HepG2 (cell line): Measurements from ENCODE around the gene TPI1. TPM values are rescaled to one million over a fixed set of nuclear protein-coding genes. Genes with fewer than 3 reads are reported as not detected.

ENCODE experiments used
- CBFB ChIP-seq: sonication (generic); formaldehyde crosslinking; IDR thresholded peaks from 2 replicates; pipeline ENCODE4 v1.4.0; 2020; ENCODE audit warnings: missing genetic modification reagents
- FOXA1 ChIP-seq, 2 experiments: fragments of 450-650 bp in 1 of 2; sonication (generic) in 1 of 2; formaldehyde crosslinking in 1 of 2; IDR thresholded peaks; 2 replicates each; pipeline versions ENCODE4 v1.4.0 to v1.6.1; 2016 to 2020; ENCODE audit warnings: missing genetic modification reagents in 1 of 2
- GLI4 ChIP-seq: sonication (generic); formaldehyde crosslinking; IDR thresholded peaks from 2 replicates; pipeline ENCODE4 v1.5.1; 2020; ENCODE audit warnings: missing genetic modification reagents, mild to moderate bottlenecking, moderate library complexity, borderline replicate concordance
- HNF4A ChIP-seq: sonication (generic); formaldehyde crosslinking; IDR thresholded peaks from 2 replicates; pipeline ENCODE4 v1.4.0; 2020; ENCODE audit warnings: missing genetic modification reagents
- HNRNPK ChIP-seq: fragments of 200-400 bp; formaldehyde crosslinking; IDR thresholded peaks from 2 replicates; pipeline ENCODE4 v1.6.1; 2018; ENCODE audit warnings: low read length, low read depth, moderate library complexity, mild to moderate bottlenecking; ENCODE audit not compliant: poor library complexity, severe bottlenecking
- NFYB ChIP-seq: sonication (generic); formaldehyde crosslinking; IDR thresholded peaks from 2 replicates; pipeline ENCODE4 v1.4.0; 2020; ENCODE audit warnings: missing genetic modification reagents
- NONO ChIP-seq, 2 experiments: fragments of 450-650 bp in 1 of 2; sonication (generic) in 1 of 2; formaldehyde crosslinking in 1 of 2; IDR thresholded peaks in 1 of 2; conservative IDR thresholded peaks in 1 of 2; 2 replicates each; pipeline versions ENCODE4 v1.6.1 to v1.8.0; 2017 to 2022; ENCODE audit warnings: mild to moderate bottlenecking in 1 of 2, missing genetic modification reagents in 1 of 2, moderate library complexity in 1 of 2
- RBAK ChIP-seq: sonication (generic); formaldehyde crosslinking; IDR thresholded peaks from 2 replicates; pipeline ENCODE4 v1.5.1; 2020; ENCODE audit warnings: mild to moderate bottlenecking, missing genetic modification reagents
- RBM22 ChIP-seq: fragments of 200-400 bp; formaldehyde crosslinking; optimal IDR thresholded peaks from 2 replicates; pipeline ENCODE3; 2017; ENCODE audit warnings: mild to moderate bottlenecking, low read length, moderate library complexity
- SNRNP70 ChIP-seq: fragments of 200-400 bp; formaldehyde crosslinking; IDR thresholded peaks from 2 replicates; pipeline ENCODE4 v1.6.1; 2017; ENCODE audit warnings: mild to moderate bottlenecking, low read depth, low read length, moderate library complexity
- SOX5 ChIP-seq: IDR thresholded peaks from 2 replicates; pipeline ENCODE4 v1.6.1; 2016; ENCODE audit warnings: borderline replicate concordance
- SUZ12 ChIP-seq: fragments of 150-350 bp; IDR thresholded peaks from 2 replicates; pipeline ENCODE4 v1.6.1; 2014; ENCODE audit warnings: low read depth, low read length
- TARDBP ChIP-seq: sonication (generic); formaldehyde crosslinking; IDR thresholded peaks from 2 replicates; pipeline ENCODE4 v1.8.0; 2022; ENCODE audit warnings: mild to moderate bottlenecking, missing genetic modification reagents
- ZBTB1 ChIP-seq: sonication (generic); formaldehyde crosslinking; IDR thresholded peaks from 2 replicates; pipeline ENCODE4 v1.4.0; 2020; ENCODE audit warnings: missing genetic modification reagents, borderline replicate concordance
- ZKSCAN5 ChIP-seq: sonication (generic); formaldehyde crosslinking; IDR thresholded peaks from 2 replicates; pipeline ENCODE4 v1.5.1; 2020; ENCODE audit warnings: mild to moderate bottlenecking, missing genetic modification reagents
- ZNF367 ChIP-seq: sonication (generic); formaldehyde crosslinking; IDR thresholded peaks from 2 replicates; pipeline ENCODE4 v1.4.0; 2020; ENCODE audit warnings: missing genetic modification reagents, borderline replicate concordance
- ZNF850 ChIP-seq: sonication (generic); formaldehyde crosslinking; conservative IDR thresholded peaks from 2 replicates; pipeline ENCODE4 v1.9.0; 2021; ENCODE audit warnings: mild to moderate bottlenecking, missing genetic modification reagents
- ZSCAN29 ChIP-seq: sonication (generic); formaldehyde crosslinking; conservative IDR thresholded peaks from 2 replicates; pipeline ENCODE4 v1.4.0; 2020; ENCODE audit warnings: mild to moderate bottlenecking, missing genetic modification reagents
- polyA plus RNA-seq, 8 experiments: library from polyadenylated mRNA; depleted of rRNA in 3 of 8; stranded (reverse) in 7 of 8; unstranded in 1 of 8; fragments of >200 nt; fragmentation: Illumina TruSeq in 4 of 8; extraction: Trizol in 4 of 8; gene quantifications; 2 replicates each; pipeline versions ENCODE4 v1.2.1 to v1.2.3, GENCODE V29; 2011 to 2016; ENCODE audit warnings: low read depth in 4 of 8, missing spikeins in 1 of 8, mixed read lengths in 1 of 8; ENCODE audit not compliant: insufficient read depth in 1 of 8
- total RNA-seq, 5 experiments: library from RNA; depleted of rRNA; stranded (reverse); fragments of >200 nt; fragmentation: Illumina TruSeq; extraction: Trizol; gene quantifications; 2 replicates each; pipeline ENCODE4 v1.2.3, GENCODE V29; 2016; ENCODE audit warnings: low read depth in 1 of 5
- TF ChIP-seq, protein P1 (sequence below): sonication (generic); formaldehyde crosslinking; IDR thresholded peaks from 2 replicates; pipeline ENCODE4 v1.4.0; 2020; ENCODE audit warnings: missing genetic modification reagents
- TF ChIP-seq, protein P2 (sequence below): sonication (generic); formaldehyde crosslinking; IDR thresholded peaks from 2 replicates; pipeline ENCODE4 v1.9.0; 2022; ENCODE audit warnings: missing genetic modification reagents, mild to moderate bottlenecking, borderline replicate concordance
- TF ChIP-seq, protein P3 (sequence below): IDR thresholded peaks from 2 replicates; pipeline ENCODE4 v1.6.1; 2016; ENCODE audit warnings: mild to moderate bottlenecking, missing biosample characterization, missing genetic modification reagents
- TF ChIP-seq, protein P4 (sequence below): sonication (generic); formaldehyde crosslinking; IDR thresholded peaks from 2 replicates; pipeline ENCODE4 v1.5.1; 2020; ENCODE audit warnings: missing genetic modification reagents, mild to moderate bottlenecking, borderline replicate concordance

Gene TPI1
- total and polyA plus RNA-seq, 2 of the 13 experiments (the other 11 are each of a cell fraction or from before 2014, with no cell fraction given) = 945 to 2,535 TPM

DNA sequence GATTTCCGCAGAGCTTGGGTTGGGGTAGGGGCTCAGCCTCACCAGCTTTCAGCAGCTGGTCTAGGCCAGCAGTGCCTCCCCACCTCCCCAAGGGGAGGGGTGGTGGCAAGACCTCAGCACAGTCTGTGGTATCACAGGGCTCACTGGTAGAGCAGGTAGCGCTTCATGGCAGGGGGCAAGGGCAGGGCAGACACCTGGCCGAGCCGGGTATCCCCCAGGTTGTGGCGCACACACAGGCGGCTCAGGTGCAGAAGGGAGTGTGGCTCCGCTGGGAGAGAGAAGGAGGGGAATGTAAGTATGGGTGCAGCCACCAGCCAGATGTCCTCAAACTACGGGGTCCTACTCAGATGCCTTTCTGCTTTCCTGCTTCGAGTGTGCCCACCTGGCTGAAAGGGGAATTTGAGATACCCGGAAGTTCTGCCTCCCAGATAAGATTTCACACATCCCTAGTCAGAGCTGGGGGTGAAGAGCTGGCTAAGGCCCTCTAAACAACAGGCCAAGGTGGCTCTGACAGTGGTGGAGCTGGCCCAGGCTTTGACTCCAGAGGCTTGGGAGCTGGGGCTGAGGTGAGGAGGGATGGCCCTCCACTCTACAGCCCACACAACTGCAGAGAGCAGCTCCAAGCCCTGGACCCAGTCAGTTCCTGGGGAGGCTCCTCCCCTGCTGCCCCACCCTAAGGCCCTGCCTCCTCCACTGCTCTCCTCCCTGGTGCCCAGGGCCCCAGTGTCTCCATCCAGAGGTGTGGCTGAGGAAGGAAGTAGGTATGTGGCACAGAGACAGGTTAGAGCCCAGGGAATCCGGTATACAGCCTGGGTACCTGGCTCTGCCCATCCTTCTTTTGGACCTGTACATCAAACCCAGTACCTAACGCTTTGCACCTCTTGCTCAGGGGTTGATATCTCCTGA, 4.0 kb downstream of the TPI1 start (continued):
- TF ChIP-seq, protein P1, sequence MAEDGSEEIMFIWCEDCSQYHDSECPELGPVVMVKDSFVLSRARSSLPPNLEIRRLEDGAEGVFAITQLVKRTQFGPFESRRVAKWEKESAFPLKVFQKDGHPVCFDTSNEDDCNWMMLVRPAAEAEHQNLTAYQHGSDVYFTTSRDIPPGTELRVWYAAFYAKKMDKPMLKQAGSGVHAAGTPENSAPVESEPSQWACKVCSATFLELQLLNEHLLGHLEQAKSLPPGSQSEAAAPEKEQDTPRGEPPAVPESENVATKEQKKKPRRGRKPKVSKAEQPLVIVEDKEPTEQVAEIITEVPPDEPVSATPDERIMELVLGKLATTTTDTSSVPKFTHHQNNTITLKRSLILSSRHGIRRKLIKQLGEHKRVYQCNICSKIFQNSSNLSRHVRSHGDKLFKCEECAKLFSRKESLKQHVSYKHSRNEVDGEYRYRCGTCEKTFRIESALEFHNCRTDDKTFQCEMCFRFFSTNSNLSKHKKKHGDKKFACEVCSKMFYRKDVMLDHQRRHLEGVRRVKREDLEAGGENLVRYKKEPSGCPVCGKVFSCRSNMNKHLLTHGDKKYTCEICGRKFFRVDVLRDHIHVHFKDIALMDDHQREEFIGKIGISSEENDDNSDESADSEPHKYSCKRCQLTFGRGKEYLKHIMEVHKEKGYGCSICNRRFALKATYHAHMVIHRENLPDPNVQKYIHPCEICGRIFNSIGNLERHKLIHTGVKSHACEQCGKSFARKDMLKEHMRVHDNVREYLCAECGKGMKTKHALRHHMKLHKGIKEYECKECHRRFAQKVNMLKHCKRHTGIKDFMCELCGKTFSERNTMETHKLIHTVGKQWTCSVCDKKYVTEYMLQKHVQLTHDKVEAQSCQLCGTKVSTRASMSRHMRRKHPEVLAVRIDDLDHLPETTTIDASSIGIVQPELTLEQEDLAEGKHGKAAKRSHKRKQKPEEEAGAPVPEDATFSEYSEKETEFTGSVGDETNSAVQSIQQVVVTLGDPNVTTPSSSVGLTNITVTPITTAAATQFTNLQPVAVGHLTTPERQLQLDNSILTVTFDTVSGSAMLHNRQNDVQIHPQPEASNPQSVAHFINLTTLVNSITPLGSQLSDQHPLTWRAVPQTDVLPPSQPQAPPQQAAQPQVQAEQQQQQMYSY = no peak
- TF ChIP-seq ZSCAN29 (CRISPR knock-in tag) = no peak
- no peak for TF ChIP-seq CBFB
- TF ChIP-seq, protein P2, sequence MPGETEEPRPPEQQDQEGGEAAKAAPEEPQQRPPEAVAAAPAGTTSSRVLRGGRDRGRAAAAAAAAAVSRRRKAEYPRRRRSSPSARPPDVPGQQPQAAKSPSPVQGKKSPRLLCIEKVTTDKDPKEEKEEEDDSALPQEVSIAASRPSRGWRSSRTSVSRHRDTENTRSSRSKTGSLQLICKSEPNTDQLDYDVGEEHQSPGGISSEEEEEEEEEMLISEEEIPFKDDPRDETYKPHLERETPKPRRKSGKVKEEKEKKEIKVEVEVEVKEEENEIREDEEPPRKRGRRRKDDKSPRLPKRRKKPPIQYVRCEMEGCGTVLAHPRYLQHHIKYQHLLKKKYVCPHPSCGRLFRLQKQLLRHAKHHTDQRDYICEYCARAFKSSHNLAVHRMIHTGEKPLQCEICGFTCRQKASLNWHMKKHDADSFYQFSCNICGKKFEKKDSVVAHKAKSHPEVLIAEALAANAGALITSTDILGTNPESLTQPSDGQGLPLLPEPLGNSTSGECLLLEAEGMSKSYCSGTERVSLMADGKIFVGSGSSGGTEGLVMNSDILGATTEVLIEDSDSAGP = peak; percentile 40; the same call in 1 of the 2 replicates
- no peak for TF ChIP-seq HNF4A (CRISPR knock-in tag)
- TF ChIP-seq, protein P3, sequence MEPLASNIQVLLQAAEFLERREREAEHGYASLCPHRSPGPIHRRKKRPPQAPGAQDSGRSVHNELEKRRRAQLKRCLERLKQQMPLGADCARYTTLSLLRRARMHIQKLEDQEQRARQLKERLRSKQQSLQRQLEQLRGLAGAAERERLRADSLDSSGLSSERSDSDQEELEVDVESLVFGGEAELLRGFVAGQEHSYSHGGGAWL (CRISPR knock-in tag) = no peak
- TF ChIP-seq HNRNPK = no peak
- no peak for TF ChIP-seq FOXA1 (IDR thresholded peaks at IDR 0.05)
- TF ChIP-seq FOXA1 (CRISPR knock-in tag; IDR thresholded peaks at IDR 0.05) = no peak
- no peak for TF ChIP-seq GLI4 (CRISPR knock-in tag)
- TF ChIP-seq ZNF367 (CRISPR knock-in tag) = no peak
- TF ChIP-seq ZNF850 (CRISPR knock-in tag) = no peak
- TF ChIP-seq, protein P4, sequence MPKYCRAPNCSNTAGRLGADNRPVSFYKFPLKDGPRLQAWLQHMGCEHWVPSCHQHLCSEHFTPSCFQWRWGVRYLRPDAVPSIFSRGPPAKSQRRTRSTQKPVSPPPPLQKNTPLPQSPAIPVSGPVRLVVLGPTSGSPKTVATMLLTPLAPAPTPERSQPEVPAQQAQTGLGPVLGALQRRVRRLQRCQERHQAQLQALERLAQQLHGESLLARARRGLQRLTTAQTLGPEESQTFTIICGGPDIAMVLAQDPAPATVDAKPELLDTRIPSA = no peak; the same call in 1 of the 2 replicates
- no peak for TF ChIP-seq ZKSCAN5
- TF ChIP-seq NONO (IDR thresholded peaks at IDR 0.05) = no peak
- peak; percentile 46; the same call in 1 of the 2 replicates for TF ChIP-seq NONO (CRISPR knock-in tag; conservative IDR thresholded peaks at IDR 0.05)
- no peak for TF ChIP-seq SNRNP70
- no peak for TF ChIP-seq RBAK (CRISPR knock-in tag)
- TF ChIP-seq NFYB = no peak
- no peak for TF ChIP-seq SOX5 (CRISPR knock-in tag)
- no peak for TF ChIP-seq SUZ12
- no peak for TF ChIP-seq ZBTB1
- peak; percentile 30 for TF ChIP-seq RBM22
- TF ChIP-seq TARDBP = peak; percentile 24; the same call in 1 of the 2 replicates
